ENCODE data around the gene INPPL1.
A peak's percentile ranks its signal among the peaks of the same experiment; 100 is the strongest.
"Not testable (repeated sequence)": the region's sequence is repeated elsewhere in the genome, so short reads cannot be mapped to it uniquely, and the experiment has no call there.

Gene INPPL1

DNA sequence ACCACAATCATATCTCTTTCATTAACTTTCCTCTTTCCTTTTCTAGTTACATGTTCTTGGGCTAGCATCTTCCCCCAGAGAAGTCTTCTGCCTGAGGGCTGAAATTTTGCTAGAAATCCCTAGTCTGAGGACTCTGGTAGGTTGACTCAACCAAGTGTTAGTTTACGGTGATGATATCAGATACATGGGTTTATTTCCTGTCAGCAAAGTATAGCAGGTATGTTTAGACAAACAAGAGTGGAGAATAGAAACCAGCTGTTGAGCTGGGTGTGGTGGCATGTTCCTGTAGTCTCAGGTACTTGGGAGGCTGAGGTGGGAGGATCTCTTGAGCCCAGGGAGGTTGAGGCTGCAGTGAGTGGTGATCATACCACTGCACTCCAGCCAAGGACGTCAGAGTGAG is 21.4 kb upstream of the INPPL1 start:
- no peak overlapping the region for H3K4me3 ChIP-seq (ENCODE audit: severe bottlenecking)
- no peaks in the 10 kb centered on the region for H3K36me3 ChIP-seq (ENCODE audit: low read depth)
- no peaks in the 10 kb centered on the region for H3K9me3 ChIP-seq (ENCODE audit: severe bottlenecking)
- no peak overlapping the region for H3K27ac ChIP-seq (ENCODE audit: poor library complexity, severe bottlenecking)
- ATAC-seq (ENCODE audit: low read depth) (peak; percentile 52; the same call in 2 of the 3 replicates), DNase-seq (ENCODE audit: low spot score) (no peak)
- H3K27me3 ChIP-seq (ENCODE audit: insufficient read depth, poor library complexity, severe bottlenecking), result no peaks in the 10 kb centered on the region
- TF ChIP-seq, protein P1, sequence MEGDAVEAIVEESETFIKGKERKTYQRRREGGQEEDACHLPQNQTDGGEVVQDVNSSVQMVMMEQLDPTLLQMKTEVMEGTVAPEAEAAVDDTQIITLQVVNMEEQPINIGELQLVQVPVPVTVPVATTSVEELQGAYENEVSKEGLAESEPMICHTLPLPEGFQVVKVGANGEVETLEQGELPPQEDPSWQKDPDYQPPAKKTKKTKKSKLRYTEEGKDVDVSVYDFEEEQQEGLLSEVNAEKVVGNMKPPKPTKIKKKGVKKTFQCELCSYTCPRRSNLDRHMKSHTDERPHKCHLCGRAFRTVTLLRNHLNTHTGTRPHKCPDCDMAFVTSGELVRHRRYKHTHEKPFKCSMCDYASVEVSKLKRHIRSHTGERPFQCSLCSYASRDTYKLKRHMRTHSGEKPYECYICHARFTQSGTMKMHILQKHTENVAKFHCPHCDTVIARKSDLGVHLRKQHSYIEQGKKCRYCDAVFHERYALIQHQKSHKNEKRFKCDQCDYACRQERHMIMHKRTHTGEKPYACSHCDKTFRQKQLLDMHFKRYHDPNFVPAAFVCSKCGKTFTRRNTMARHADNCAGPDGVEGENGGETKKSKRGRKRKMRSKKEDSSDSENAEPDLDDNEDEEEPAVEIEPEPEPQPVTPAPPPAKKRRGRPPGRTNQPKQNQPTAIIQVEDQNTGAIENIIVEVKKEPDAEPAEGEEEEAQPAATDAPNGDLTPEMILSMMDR (IDR thresholded peaks at IDR 0.05; ENCODE audit: poor library complexity, severe bottlenecking), result no peak
- no peaks in the 10 kb centered on the region for H3K4me1 ChIP-seq (ENCODE audit: insufficient read depth, poor library complexity, severe bottlenecking)

DNA sequence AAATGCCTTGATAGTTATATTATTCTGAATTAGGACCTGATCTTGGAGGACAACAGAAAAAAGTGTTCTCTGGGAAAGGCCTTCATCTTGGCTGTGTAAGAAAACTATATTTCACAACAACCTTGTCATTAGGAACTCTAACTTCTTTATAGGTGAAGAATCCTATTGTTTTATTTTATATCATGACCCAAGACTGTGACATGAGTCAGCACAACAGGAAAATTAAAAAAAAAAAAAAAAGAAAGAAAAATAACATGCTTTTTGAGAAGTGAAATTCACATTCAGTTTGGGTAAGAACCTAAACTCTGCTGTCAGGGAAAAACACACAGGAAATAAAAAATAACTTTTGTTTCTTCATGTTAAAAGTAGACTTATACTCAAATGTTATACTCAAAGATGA is 19.7 kb upstream of the INPPL1 start:
- H3K4me3 ChIP-seq (ENCODE audit: severe bottlenecking), result no peak overlapping the region

DNA sequence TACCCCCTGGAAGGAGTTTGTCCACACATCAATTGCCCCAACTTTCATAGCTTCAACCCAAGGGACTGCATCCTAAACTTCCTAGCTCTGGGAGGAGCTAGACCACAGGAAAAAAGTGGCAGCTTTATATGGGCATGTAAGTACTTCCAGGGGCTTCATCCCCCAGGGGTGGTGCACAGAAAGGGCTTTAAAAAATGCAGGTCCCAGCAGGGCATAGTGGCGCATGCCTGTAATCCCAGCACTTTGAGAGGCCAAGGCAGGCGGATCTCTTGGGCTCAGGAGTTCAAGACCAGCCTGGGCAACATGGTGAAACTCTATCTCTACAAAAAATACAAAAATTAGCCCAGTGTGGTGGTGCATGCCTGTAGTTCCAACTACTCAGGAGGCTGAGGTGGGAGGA is 17.8 kb upstream of the INPPL1 start:
- not testable (repeated sequence) for ATAC-seq (ENCODE audit: low read depth); H3K36me3 ChIP-seq (ENCODE audit: low read depth); DNase-seq (ENCODE audit: low spot score); H3K4me1 ChIP-seq (ENCODE audit: insufficient read depth, poor library complexity, severe bottlenecking); H3K27me3 ChIP-seq (ENCODE audit: insufficient read depth, poor library complexity, severe bottlenecking); H3K9me3 ChIP-seq (ENCODE audit: severe bottlenecking); H3K27ac ChIP-seq (ENCODE audit: poor library complexity, severe bottlenecking); H3K4me3 ChIP-seq (ENCODE audit: severe bottlenecking)

More for the DNA sequence above, 19.7 kb upstream of the INPPL1 start:
- DNase-seq (ENCODE audit: low spot score) (no peak), ATAC-seq (ENCODE audit: low read depth) (no peak)
- Histone ChIP-seq H3K36me3 (ENCODE audit: low read depth) (no peaks in the 10 kb centered on the region), H3K27me3 (ENCODE audit: insufficient read depth, poor library complexity, severe bottlenecking) (no peaks in the 10 kb centered on the region), H3K9me3 (ENCODE audit: severe bottlenecking) (peaks cover under 1% of the 10 kb centered on the region), H3K4me1 (ENCODE audit: insufficient read depth, poor library complexity, severe bottlenecking) (no peaks in the 10 kb centered on the region), H3K27ac (ENCODE audit: poor library complexity, severe bottlenecking) (no peak overlapping the region)
- TF ChIP-seq, protein P1 (IDR thresholded peaks at IDR 0.05; ENCODE audit: poor library complexity, severe bottlenecking), result no peak

GRCh38 chr11:72208281-72208680 is 16.3 kb upstream of the INPPL1 start:
- peaks cover 4% of the 10 kb centered on the region for H3K9me3 ChIP-seq (ENCODE audit: severe bottlenecking)
- no peak overlapping the region for H3K4me3 ChIP-seq (ENCODE audit: severe bottlenecking)
- ATAC-seq (ENCODE audit: low read depth), result no peak
- no peak overlapping the region for H3K27ac ChIP-seq (ENCODE audit: poor library complexity, severe bottlenecking)
- no peaks in the 10 kb centered on the region for H3K27me3 ChIP-seq (ENCODE audit: insufficient read depth, poor library complexity, severe bottlenecking)
- no peaks in the 10 kb centered on the region for H3K4me1 ChIP-seq (ENCODE audit: insufficient read depth, poor library complexity, severe bottlenecking)
- H3K36me3 ChIP-seq (ENCODE audit: low read depth), result no peaks in the 10 kb centered on the region
- TF ChIP-seq, protein P1 (IDR thresholded peaks at IDR 0.05; ENCODE audit: poor library complexity, severe bottlenecking), result no peak
- no peak for DNase-seq (ENCODE audit: low spot score)

- Histone ChIP-seq H3K9me3 (ENCODE audit: severe bottlenecking) (peaks cover 4% of the 10 kb centered on the region), H3K36me3 (ENCODE audit: low read depth) (no peaks in the 10 kb centered on the region), H3K27me3 (ENCODE audit: insufficient read depth, poor library complexity, severe bottlenecking) (no peaks in the 10 kb centered on the region), H3K27ac (ENCODE audit: poor library complexity, severe bottlenecking) (no peak overlapping the region), H3K4me3 (ENCODE audit: severe bottlenecking) (no peak overlapping the region), H3K4me1 (ENCODE audit: insufficient read depth, poor library complexity, severe bottlenecking) (no peaks in the 10 kb centered on the region)
- ATAC-seq (ENCODE audit: low read depth), result no peak
- TF ChIP-seq, protein P1 (IDR thresholded peaks at IDR 0.05; ENCODE audit: poor library complexity, severe bottlenecking), result no peak
- no peak for DNase-seq (ENCODE audit: low spot score)
Measured at GRCh38 chr11:72209101-72209500, 15.5 kb upstream of the INPPL1 start.

All from RWPE2 (cell line).